K562 treated with DMSO at 1 percent for 48 hours (cell line): ENCODE measurements around the gene AFF3. TPM values are rescaled to one million over a fixed set of nuclear protein-coding genes. Genes with fewer than 3 reads are reported as not detected.

Experiments
- total RNA-seq: library from RNA; unstranded; fragments of 300-600 nt; gene quantifications from 2 replicates; pipeline ENCODE4 v1.2.3, GENCODE V29; 2022; ENCODE audit warnings: low replicate concordance; ENCODE audit errors: extremely low read depth

Gene AFF3
- total RNA-seq: not detected in 2 replicates

GRCh38 chr2:100142393-100142792, at the start of gene AFF3:
Gene AFF3, minus strand, starts transcription at chr2:100142590. Its CDS starts 38,136 bp downstream, at chr2:100104454.

Other genes starting within 250 kb of the AFF3 start
- not detected in 2 replicates for gene LONRF2, start 179.9 kb upstream of the AFF3 start, total RNA-seq